GM12878 (cell line): Measurements from ENCODE around the gene EMID1. TPM values are rescaled to one million over a fixed set of nuclear protein-coding genes. Genes with fewer than 3 reads are reported as not detected.

Experiments
- ATAC-seq: fragments of 200-7000 bp; cut with Tn5 transposase; 3 replicates; pipeline ENCODE4 v1.9.1; 2020; ENCODE audit warnings: mild to moderate bottlenecking, moderate library complexity
- BruUV-seq: library from RNA; stranded (reverse); fragments of 400-500 nt; replicated peaks from 2 replicates; lab custom pipeline; 2021; lab: Mats Ljungman, UMichigan
- CTCF ChIA-PET: fragments of 300-600 bp; sonication (Branson Sonifier 250); formaldehyde crosslinking; extraction: SDS; loops from one replicate; lab custom pipeline; 2021; ENCODE audit warnings: inconsistent platforms; lab: Yijun Ruan, JAX
- POLR2A ChIA-PET: fragments of 350-600 bp; formaldehyde crosslinking; extraction: SDS; loops from one replicate; lab custom pipeline; 2021; ENCODE audit warnings: inconsistent platforms; lab: Charles Lee
- RAD21 ChIA-PET: fragments of 300-600 bp; sonication (Branson Sonifier 250); formaldehyde crosslinking; loops from one replicate; lab custom pipeline; 2023; ENCODE audit warnings: antibody characterized with exemption; ENCODE audit not compliant: unreplicated experiment; lab: Charles Lee
- SMC1A ChIA-PET: fragments of 300-600 bp; sonication (Branson Sonifier 250); formaldehyde crosslinking; loops from one replicate; lab custom pipeline; 2023; ENCODE audit not compliant: unreplicated experiment, uncharacterized antibody; lab: Charles Lee
- DNase-seq: peaks from one replicate; pipeline ENCODE4 v3.0.0-alpha.2; 2011; ENCODE audit warnings: low read depth, low spot score
- FAIRE-seq: peaks from 3 replicates; lab custom pipeline; 2011; peaks lifted over from hg19 to GRCh38; lab: Jason Lieb, UNC
- H2AFZ ChIP-seq: 2 replicates; pipeline ENCODE4 v1.6.0; 2011; ENCODE audit warnings: low read depth, low read length, control low read depth; ENCODE audit not compliant: control insufficient read depth
- H3K27ac ChIP-seq: 2 replicates; pipeline ENCODE4 v1.5.1; 2011; ENCODE audit warnings: control low read depth; ENCODE audit not compliant: control insufficient read depth, insufficient read depth
- H3K27me3 ChIP-seq, 2 experiments: replicated peaks in 1 of 2; 2 replicates each; pipeline versions ENCODE4 v1.6.0 to v1.6.1; 2011; ENCODE audit warnings: low read length in 1 of 2; ENCODE audit not compliant: control insufficient read depth in 2 of 2, insufficient read depth in 2 of 2
- H3K36me3 ChIP-seq, 2 experiments: 2 replicates each; pipeline ENCODE4 v1.5.1; 2011; ENCODE audit warnings: low read length in 1 of 2; ENCODE audit not compliant: control insufficient read depth in 2 of 2, insufficient read depth in 2 of 2
- H3K4me1 ChIP-seq: 2 replicates; pipeline ENCODE4 v1.6.1; 2011; ENCODE audit warnings: mild to moderate bottlenecking, low read length, moderate library complexity, mixed read lengths; ENCODE audit not compliant: control insufficient read depth, insufficient read depth
- H3K4me2 ChIP-seq: 2 replicates; pipeline ENCODE4 v1.6.0; 2011; ENCODE audit warnings: control low read depth; ENCODE audit not compliant: control insufficient read depth, insufficient read depth
- H3K4me3 ChIP-seq: fragments of 200-600 bp; sonication (generic); 2 replicates; pipeline ENCODE4 v1.5.1; 2016
- H3K79me2 ChIP-seq: 2 replicates; pipeline ENCODE4 v1.6.0; 2011; ENCODE audit warnings: low read length; ENCODE audit not compliant: control insufficient read depth, insufficient read depth
- H3K9ac ChIP-seq: 2 replicates; pipeline ENCODE4 v1.8.0; 2011; ENCODE audit warnings: low read length, control low read depth, mixed read lengths; ENCODE audit not compliant: control insufficient read depth, insufficient read depth
- H3K9me3 ChIP-seq: replicated peaks from 3 replicates; pipeline ENCODE4 v1.5.1; 2011; ENCODE audit warnings: mild to moderate bottlenecking, low read length; ENCODE audit not compliant: control insufficient read depth, insufficient read depth
- H4K20me1 ChIP-seq: 2 replicates; pipeline ENCODE4 v1.6.0; 2011; ENCODE audit not compliant: control insufficient read depth, insufficient read depth
- HDAC6 ChIP-seq: fragments of 200-600 bp; sonication (generic); IDR thresholded peaks from one replicate; pipeline ENCODE4 v1.8.0; 2017; ENCODE audit warnings: antibody characterized with exemption; ENCODE audit not compliant: unreplicated experiment
- ZNF274 ChIP-seq: IDR thresholded peaks from one replicate; pipeline ENCODE4 v1.8.0; 2011; ENCODE audit not compliant: insufficient read length, insufficient read depth
- WGBS: methylation state at CpG from one replicate; pipeline ENCODE4 v1.1.6; 2016; ENCODE audit warnings: low lambda C conversion rate; ENCODE audit not compliant: insufficient replicate concordance, insufficient coverage; ENCODE audit errors: missing lambda C conversion rate; 5-methylcytosine and 5-hydroxymethylcytosine counted together
- in situ Hi-C: fragments of 300-500 bp; cut with MboI; formaldehyde crosslinking; loops from 9 replicates; pipeline ENCODE4 v1.14.3; 2018; ENCODE audit warnings: mixed read lengths
- intact Hi-C: fragments of 100-400 bp; cut with micrococcal nuclease; formaldehyde crosslinking; loops from one replicate; pipeline ENCODE4 v1.14.2; 2022; ENCODE audit not compliant: unreplicated experiment
- polyA plus RNA-seq, 11 experiments: library from polyadenylated mRNA; depleted of rRNA in 4 of 11; unstranded in 6 of 11; stranded (reverse) in 5 of 11; fragments of >200 nt; fragmentation: Nextera tagmentation in 4 of 11; fragmentation: Illumina TruSeq in 1 of 11; extraction: Ambion mirVana in 4 of 11; extraction: Trizol in 1 of 11; gene quantifications; 1 replicate in 1 of 11; 2 replicates in 10 of 11; pipeline versions ENCODE4 v1.2.1 to v1.2.3, GENCODE V29; 2011 to 2016; ENCODE audit warnings: inconsistent platforms in 2 of 11, missing spikeins in 2 of 11, low read depth in 1 of 11
- total RNA-seq, 4 experiments: library from RNA; depleted of rRNA in 3 of 4; stranded (reverse); fragments of >200 nt in 3 of 4; fragmentation: Illumina TruSeq in 1 of 4; extraction: Trizol in 1 of 4; gene quantifications; 2 replicates each; pipeline versions ENCODE4 v1.2.1 to v1.2.3, GENCODE V29; 2013 to 2021
- TF ChIP-seq, protein P1 (sequence below): fragments of 450-650 bp; IDR thresholded peaks from 2 replicates; pipeline ENCODE4 v1.6.1; 2017; ENCODE audit warnings: mild to moderate bottlenecking, moderate library complexity
- TF ChIP-seq, protein P2 (sequence below): fragments of 450-650 bp; formaldehyde crosslinking; IDR thresholded peaks from 2 replicates; pipeline ENCODE4 v1.5.0; 2022; ENCODE audit warnings: mild to moderate bottlenecking, missing genetic modification characterization

Gene EMID1
- total and polyA plus RNA-seq, 10 of the 15 experiments (the other 5 are each of a cell fraction or from before 2014, with no cell fraction given) = 1.2 to 60.3 (median 12.0) TPM

DNA sequence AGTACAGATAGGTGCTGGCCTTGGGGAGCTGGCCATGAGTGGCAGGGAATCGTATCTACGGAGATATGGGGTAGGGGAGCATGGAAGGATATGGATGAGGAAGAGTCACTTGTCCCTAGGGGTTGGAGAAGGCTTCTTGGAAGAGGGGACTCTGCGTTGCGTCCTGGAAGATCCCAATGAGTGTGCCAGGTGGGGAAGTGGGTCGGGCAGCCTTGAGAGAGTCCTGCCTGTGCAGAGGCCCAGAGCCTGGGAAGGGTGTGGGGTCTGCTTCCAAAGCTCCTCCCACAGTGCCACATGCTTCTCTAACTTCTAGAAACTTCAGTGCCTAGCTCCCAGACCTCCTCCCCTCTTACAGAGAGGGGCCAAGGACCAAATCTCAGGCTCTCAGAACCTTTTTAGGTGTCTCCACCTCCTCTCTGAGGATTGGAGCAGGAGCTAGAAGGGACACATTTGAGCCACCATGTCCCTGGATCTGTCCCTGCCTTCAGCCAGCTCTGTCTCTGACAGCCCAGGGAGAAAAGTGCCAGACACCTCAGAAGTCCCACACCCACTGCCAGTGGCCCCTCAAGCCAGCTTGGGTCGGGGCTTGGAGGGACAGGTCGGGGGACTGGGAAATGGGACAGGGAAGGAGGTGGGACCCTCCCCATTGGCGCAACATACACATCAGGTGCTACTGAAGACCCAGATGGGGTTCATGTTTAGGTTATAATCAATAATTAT lies 51.1 kb downstream of the EMID1 start:
- H2AFZ ChIP-seq = no peak overlapping the region
- in situ Hi-C loops (no loop called here), intact Hi-C loops (no loop called here)
- RAD21 ChIA-PET = no interaction called here
- no peak for DNase-seq
- H3K79me2 ChIP-seq = no peaks in the 10 kb centered on the region
- WGBS = 88% methylated on average over 7 of the region's 8 CpGs
- H3K27me3 ChIP-seq = no peaks in the 10 kb centered on the region
- no TSS peak for BruUV-seq
- TF ChIP-seq, protein P1, sequence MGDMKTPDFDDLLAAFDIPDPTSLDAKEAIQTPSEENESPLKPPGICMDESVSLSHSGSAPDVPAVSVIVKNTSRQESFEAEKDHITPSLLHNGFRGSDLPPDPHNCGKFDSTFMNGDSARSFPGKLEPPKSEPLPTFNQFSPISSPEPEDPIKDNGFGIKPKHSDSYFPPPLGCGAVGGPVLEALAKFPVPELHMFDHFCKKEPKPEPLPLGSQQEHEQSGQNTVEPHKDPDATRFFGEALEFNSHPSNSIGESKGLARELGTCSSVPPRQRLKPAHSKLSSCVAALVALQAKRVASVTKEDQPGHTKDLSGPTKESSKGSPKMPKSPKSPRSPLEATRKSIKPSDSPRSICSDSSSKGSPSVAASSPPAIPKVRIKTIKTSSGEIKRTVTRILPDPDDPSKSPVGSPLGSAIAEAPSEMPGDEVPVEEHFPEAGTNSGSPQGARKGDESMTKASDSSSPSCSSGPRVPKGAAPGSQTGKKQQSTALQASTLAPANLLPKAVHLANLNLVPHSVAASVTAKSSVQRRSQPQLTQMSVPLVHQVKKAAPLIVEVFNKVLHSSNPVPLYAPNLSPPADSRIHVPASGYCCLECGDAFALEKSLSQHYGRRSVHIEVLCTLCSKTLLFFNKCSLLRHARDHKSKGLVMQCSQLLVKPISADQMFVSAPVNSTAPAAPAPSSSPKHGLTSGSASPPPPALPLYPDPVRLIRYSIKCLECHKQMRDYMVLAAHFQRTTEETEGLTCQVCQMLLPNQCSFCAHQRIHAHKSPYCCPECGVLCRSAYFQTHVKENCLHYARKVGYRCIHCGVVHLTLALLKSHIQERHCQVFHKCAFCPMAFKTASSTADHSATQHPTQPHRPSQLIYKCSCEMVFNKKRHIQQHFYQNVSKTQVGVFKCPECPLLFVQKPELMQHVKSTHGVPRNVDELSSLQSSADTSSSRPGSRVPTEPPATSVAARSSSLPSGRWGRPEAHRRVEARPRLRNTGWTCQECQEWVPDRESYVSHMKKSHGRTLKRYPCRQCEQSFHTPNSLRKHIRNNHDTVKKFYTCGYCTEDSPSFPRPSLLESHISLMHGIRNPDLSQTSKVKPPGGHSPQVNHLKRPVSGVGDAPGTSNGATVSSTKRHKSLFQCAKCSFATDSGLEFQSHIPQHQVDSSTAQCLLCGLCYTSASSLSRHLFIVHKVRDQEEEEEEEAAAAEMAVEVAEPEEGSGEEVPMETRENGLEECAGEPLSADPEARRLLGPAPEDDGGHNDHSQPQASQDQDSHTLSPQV = no peak
- TF ChIP-seq ZNF274 (no peak), HDAC6 (no peak)
- TF ChIP-seq, protein P2, sequence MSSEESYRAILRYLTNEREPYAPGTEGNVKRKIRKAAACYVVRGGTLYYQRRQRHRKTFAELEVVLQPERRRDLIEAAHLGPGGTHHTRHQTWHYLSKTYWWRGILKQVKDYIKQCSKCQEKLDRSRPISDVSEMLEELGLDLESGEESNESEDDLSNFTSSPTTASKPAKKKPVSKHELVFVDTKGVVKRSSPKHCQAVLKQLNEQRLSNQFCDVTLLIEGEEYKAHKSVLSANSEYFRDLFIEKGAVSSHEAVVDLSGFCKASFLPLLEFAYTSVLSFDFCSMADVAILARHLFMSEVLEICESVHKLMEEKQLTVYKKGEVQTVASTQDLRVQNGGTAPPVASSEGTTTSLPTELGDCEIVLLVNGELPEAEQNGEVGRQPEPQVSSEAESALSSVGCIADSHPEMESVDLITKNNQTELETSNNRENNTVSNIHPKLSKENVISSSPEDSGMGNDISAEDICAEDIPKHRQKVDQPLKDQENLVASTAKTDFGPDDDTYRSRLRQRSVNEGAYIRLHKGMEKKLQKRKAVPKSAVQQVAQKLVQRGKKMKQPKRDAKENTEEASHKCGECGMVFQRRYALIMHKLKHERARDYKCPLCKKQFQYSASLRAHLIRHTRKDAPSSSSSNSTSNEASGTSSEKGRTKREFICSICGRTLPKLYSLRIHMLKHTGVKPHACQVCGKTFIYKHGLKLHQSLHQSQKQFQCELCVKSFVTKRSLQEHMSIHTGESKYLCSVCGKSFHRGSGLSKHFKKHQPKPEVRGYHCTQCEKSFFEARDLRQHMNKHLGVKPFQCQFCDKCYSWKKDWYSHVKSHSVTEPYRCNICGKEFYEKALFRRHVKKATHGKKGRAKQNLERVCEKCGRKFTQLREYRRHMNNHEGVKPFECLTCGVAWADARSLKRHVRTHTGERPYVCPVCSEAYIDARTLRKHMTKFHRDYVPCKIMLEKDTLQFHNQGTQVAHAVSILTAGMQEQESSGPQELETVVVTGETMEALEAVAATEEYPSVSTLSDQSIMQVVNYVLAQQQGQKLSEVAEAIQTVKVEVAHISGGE = no peak
- no peak overlapping the region for H3K9ac ChIP-seq
- H3K9me3 ChIP-seq = no peaks in the 10 kb centered on the region
- ATAC-seq = no peak
- FAIRE-seq = no peak
- no peaks in the 10 kb centered on the region; a peak in 2 of 4 replicates for H3K36me3 ChIP-seq
- POLR2A ChIA-PET = no interaction called here
- H3K4me3 ChIP-seq = no peak overlapping the region
- no peak overlapping the region for H3K4me2 ChIP-seq
- no peaks in the 10 kb centered on the region for H4K20me1 ChIP-seq
- CTCF ChIA-PET = interaction anchor here (1.4 kb wide), 1 partner anchor 11 kb away, joined by 3 read pairs; no protein-coding TSS in a partner anchor
- H3K4me1 ChIP-seq = no peaks in the 10 kb centered on the region
- no peak overlapping the region for H3K27ac ChIP-seq
- SMC1A ChIA-PET = interaction anchor here (0.9 kb wide), 1 partner anchor 52 kb away, joined by 3 read pairs; no protein-coding TSS in a partner anchor
